NB4 (cell line): ENCODE data around the gene ADCYAP1.

Source experiments
- CTCF ChIP-seq: IDR thresholded peaks from one replicate; pipeline ENCODE4 v1.5.1; 2012; ENCODE audit warnings: low read depth, low read length
- MAX ChIP-seq: IDR thresholded peaks from 2 replicates; pipeline ENCODE4 v1.6.1; 2011; ENCODE audit warnings: low read depth, low read length

- no peak for TF ChIP-seq CTCF
- no peak for TF ChIP-seq MAX
Measured at GRCh38 chr18:901761-902160, 2.9 kb upstream of the ADCYAP1 start.
